Activated CD4-positive, alpha-beta memory T cell treated with anti-CD3 and anti-CD28 coated beads for 36 hours (primary cell): ENCODE measurements around the gene RTN4IP1. TPM values are rescaled to one million over a fixed set of nuclear protein-coding genes. Genes with fewer than 3 reads are reported as not detected.

ENCODE experiments used
- CTCF ChIA-PET: fragments of 350-600 bp; sonication (Branson Sonifier 250); formaldehyde crosslinking; loops from one replicate; lab custom pipeline; 2021; ENCODE audit warnings: antibody characterized with exemption, inconsistent platforms; lab: Charles Lee
- POLR2A ChIA-PET: fragments of 350-600 bp; sonication (Branson Sonifier 250); formaldehyde crosslinking; loops from one replicate; lab custom pipeline; 2021; ENCODE audit warnings: antibody characterized with exemption; lab: Charles Lee
- DNase-seq: peaks from one replicate; pipeline ENCODE4 v3.0.0-alpha.2; 2020
- H3K27ac Mint-ChIP-seq: one replicate; pipeline ENCODE4 v1.8.0; 2021; ENCODE audit warnings: mixed read lengths
- H3K27me3 Mint-ChIP-seq: one replicate; pipeline ENCODE4 v1.8.0; 2021; ENCODE audit warnings: mixed read lengths
- H3K36me3 Mint-ChIP-seq: one replicate; pipeline ENCODE4 v1.8.0; 2021; ENCODE audit warnings: mixed read lengths
- H3K4me1 Mint-ChIP-seq: one replicate; pipeline ENCODE4 v1.8.0; 2021; ENCODE audit warnings: low read depth, mixed read lengths
- H3K4me3 Mint-ChIP-seq: one replicate; pipeline ENCODE4 v1.8.0; 2021; ENCODE audit warnings: mild to moderate bottlenecking, mixed read lengths
- H3K9me3 Mint-ChIP-seq: one replicate; pipeline ENCODE4 v1.8.0; 2021; ENCODE audit warnings: mixed read lengths
- intact Hi-C: fragments of 100-400 bp; cut with micrococcal nuclease; formaldehyde crosslinking; loops from one replicate; pipeline ENCODE4 v1.15.1; 2023
- total RNA-seq, 2 experiments: library from RNA; stranded (reverse); gene quantifications; one replicate each; pipeline ENCODE4 v1.2.3, GENCODE V29; 2021

Gene RTN4IP1
- total RNA-seq, 2 experiments from 2014 or later, result 8.0 to 8.5 TPM

DNA sequence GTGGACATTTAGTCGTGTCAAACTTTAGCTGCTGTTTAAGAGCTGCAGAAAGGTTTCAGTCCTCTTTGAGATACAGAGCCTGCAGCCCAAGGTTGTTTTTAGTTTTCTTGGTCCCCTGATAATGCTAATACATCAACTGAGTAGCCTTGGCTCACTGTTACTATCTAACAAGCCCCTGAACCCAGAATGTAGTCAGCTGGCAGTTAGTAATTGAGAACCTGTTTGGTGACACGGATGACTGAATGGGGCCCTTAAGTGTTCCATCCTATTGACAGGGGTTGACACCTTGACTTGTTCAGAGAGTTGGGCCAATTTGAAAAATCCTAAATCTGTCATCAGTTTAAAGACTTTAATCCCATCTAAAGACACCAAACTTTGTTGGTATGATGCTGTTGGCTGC is 2.8 kb downstream of the RTN4IP1 start:
- CTCF ChIA-PET, result interaction anchor here (1.2 to 1.9 kb wide), 2 partner anchors 12 to 18 kb away, joined by 3 to 6 read pairs; no protein-coding TSS in a partner anchor

DNA sequence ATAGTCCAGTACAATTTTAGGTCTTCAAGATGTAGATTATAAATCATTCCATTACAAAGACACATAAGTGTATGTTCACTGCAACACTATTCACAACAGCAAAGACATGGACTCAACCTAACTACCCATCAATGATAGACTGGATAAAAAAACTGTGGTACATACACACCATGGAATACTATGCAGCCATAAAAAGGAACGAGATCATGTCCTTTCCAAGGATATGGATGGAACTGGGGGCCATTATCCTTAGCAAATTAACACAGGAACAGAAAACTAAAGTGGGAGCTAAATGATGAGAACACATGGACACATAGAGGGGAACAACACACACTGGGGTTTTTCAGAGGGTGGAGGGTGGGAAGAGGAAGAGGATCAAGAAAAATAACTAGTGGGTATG is 6.3 kb downstream of the RTN4IP1 start:
- DNase-seq, result no peak
- Mint-ChIP-seq H3K4me1 (peaks cover 2% of the 10 kb centered on the region), H3K27ac (no peak overlapping the region), H3K4me3 (no peak overlapping the region), H3K27me3 (no peaks in the 10 kb centered on the region), H3K36me3 (peaks cover 13% of the 10 kb centered on the region), H3K9me3 (no peaks in the 10 kb centered on the region)
- intact Hi-C loops, result no loop called here
- ChIA-PET CTCF (no interaction called here), POLR2A (no interaction called here)

More for the DNA sequence above, 2.8 kb downstream of the RTN4IP1 start:
- Mint-ChIP-seq H3K27me3 (no peaks in the 10 kb centered on the region), H3K27ac (no peak overlapping the region), H3K4me3 (no peak overlapping the region), H3K9me3 (no peaks in the 10 kb centered on the region), H3K4me1 (peaks cover 12% of the 10 kb centered on the region), H3K36me3 (peaks cover 9% of the 10 kb centered on the region)
- POLR2A ChIA-PET, result no interaction called here
- no peak for DNase-seq
- intact Hi-C loops, result loop anchor here (5.0 kb wide), 2 partner anchors 114 to 401 kb away; partner anchors contain the start of gene MTRES1

DNA sequence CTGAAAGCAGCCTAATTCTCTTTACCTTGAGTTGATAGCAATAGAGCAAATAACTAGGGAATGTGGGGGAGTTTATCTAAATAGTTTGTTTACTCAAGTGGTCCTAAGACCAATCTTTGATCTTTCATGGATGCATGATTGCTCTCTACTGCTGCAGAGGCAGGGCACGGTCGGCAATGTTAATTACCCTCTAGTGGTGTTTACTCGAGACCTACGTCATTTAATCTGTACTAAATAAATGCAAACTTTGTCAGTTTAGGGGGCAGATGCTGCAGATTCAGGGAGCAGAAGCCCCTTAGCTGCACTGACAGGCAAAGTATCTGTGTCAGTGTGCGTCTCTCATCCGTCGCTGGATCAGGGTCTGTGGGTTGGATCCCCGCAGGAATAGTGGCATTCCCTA is 6.9 kb downstream of the RTN4IP1 start:
- Mint-ChIP-seq H3K9me3 (no peaks in the 10 kb centered on the region), H3K4me3 (no peak overlapping the region), H3K27ac (no peak overlapping the region), H3K4me1 (no peaks in the 10 kb centered on the region), H3K36me3 (peaks cover 13% of the 10 kb centered on the region), H3K27me3 (no peaks in the 10 kb centered on the region)
- CTCF ChIA-PET, result interaction anchor here (0.6 kb wide), 1 partner anchor 99 kb away, joined by 3 read pairs; no protein-coding TSS in a partner anchor
- POLR2A ChIA-PET, result no interaction called here
- intact Hi-C loops, result no loop called here
- no peak for DNase-seq

DNA sequence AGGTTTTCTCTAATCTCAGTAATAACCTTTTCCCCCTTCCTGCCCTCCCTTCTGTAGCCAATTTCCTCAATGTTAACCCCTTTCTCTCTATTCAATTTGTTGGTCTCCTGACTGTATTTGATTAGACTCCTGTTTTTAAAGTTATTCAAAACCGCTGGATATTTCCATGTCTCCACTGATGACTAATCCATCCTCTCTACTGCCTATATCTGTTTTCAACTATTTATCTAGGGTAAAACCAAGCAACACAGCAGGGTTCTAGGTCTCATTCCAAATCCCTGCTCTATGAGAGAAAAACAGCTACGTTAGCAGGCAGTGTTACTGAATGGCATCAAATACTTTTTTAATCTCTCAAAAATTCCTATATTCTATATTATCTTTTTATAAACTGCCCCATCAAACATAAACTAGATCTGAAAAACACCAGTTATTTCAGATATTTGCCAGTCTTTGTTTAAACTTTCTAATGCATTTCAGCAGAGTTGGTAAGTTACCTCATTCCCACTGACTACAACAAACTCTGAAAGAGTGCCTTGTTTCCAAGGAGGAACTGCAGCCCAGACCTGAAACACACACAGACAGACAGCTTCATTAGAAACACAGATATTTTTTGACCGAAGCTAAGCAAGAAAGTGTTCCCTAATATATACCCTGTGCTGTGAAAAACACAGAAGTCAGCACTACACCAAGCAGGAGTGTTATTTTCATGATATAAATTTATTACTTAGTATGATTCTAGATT is 8.2 kb downstream of the RTN4IP1 start:
- Mint-ChIP-seq H3K27ac (no peak overlapping the region), H3K9me3 (no peaks in the 10 kb centered on the region), H3K27me3 (no peaks in the 10 kb centered on the region), H3K36me3 (peaks cover 13% of the 10 kb centered on the region), H3K4me3 (no peak overlapping the region), H3K4me1 (no peaks in the 10 kb centered on the region)
- CTCF ChIA-PET, result interaction anchor here (1.0 to 1.7 kb wide), 4 partner anchors 9 to 376 kb away, joined by 3 to 5 read pairs (median 4); no protein-coding TSS in a partner anchor
- no peak for DNase-seq
- intact Hi-C loops, result no loop called here
- POLR2A ChIA-PET, result no interaction called here

DNA sequence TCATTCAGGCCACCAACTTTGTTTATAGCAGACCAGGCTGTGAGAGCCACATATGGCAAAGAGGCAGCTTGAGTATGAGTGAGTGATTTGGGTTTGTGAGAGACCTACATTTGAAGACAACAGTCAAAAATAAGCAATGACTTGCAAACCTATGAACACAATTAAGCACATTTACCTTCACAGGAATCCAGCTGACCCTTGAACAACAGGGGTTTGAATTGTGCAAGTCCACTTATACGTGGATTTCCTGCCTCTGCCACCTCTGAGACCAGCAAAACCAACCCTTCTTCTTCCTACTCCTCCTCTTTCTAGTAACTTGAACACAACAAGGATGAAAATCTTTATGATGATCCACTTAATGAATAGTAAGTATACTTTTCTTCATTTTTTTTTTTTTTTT is 10.1 kb downstream of the RTN4IP1 start:
- no peak for DNase-seq
- H3K27me3 Mint-ChIP-seq, result no peaks in the 10 kb centered on the region
- no peaks in the 10 kb centered on the region for H3K9me3 Mint-ChIP-seq
- peaks cover 11% of the 10 kb centered on the region for H3K36me3 Mint-ChIP-seq
- ChIA-PET CTCF (interaction anchor here (1.0 kb wide), 1 partner anchor 13 kb away, joined by 3 read pairs; no protein-coding TSS in a partner anchor), POLR2A (no interaction called here)
- H3K4me3 Mint-ChIP-seq, result no peak overlapping the region
- intact Hi-C loops, result no loop called here
- no peak overlapping the region for H3K27ac Mint-ChIP-seq
- H3K4me1 Mint-ChIP-seq, result no peaks in the 10 kb centered on the region

DNA sequence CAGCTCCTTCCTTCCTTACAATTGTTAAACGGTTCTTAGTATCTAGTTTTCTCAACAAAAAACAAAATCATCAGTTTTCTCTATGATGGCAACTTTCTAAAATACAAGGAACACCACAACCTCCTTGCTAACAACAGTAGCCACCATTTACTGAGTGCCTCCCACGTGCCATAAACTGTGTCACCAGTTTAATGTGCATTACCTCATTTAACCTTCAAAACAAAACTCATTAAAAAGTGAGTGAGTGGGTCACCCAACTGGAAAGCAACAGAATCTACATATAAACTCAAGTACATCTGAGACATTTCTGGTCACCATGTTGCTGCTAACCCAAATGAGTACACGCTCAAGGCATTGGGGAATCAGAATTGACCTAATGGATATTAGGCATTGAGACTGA is 11.0 kb downstream of the RTN4IP1 start:
- DNase-seq, result no peak
- Mint-ChIP-seq H3K36me3 (peaks cover 11% of the 10 kb centered on the region), H3K27me3 (no peaks in the 10 kb centered on the region), H3K4me3 (no peak overlapping the region), H3K4me1 (peaks cover 5% of the 10 kb centered on the region), H3K27ac (no peak overlapping the region), H3K9me3 (no peaks in the 10 kb centered on the region)
- intact Hi-C loops, result no loop called here
- ChIA-PET CTCF (interaction anchor here (0.9 to 1.2 kb wide), 2 partner anchors 8 to 10 kb away, joined by 3 read pairs; no protein-coding TSS in a partner anchor), POLR2A (no interaction called here)

DNA sequence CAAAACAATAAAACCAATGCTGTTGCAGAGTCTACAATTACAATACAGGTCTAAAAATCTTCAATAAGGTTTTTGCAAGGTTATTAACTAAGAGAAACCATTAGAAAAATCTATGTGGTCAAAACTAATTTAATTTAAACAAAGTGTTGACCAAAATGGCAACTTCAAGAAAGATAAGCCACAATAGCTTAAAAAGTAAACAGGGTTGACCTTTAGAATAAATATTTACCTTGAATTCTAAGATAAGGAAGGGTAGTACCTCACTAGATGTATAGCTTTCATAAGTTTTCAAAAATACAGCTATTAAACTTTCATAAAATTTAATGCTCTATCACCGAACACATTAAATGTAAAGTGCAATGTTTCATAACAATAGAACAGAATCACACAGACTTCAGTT is 11.4 kb downstream of the RTN4IP1 start:
- intact Hi-C loops, result no loop called here
- DNase-seq, result no peak
- H3K27ac Mint-ChIP-seq, result no peak overlapping the region
- no peak overlapping the region for H3K4me3 Mint-ChIP-seq
- CTCF ChIA-PET, result interaction anchor here (0.9 to 1.2 kb wide), 2 partner anchors 8 to 10 kb away, joined by 3 read pairs; no protein-coding TSS in a partner anchor
- no peaks in the 10 kb centered on the region for H3K9me3 Mint-ChIP-seq
- POLR2A ChIA-PET, result no interaction called here
- no peaks in the 10 kb centered on the region for H3K27me3 Mint-ChIP-seq
- peaks cover 10% of the 10 kb centered on the region for H3K4me1 Mint-ChIP-seq
- peaks cover 8% of the 10 kb centered on the region for H3K36me3 Mint-ChIP-seq

DNA sequence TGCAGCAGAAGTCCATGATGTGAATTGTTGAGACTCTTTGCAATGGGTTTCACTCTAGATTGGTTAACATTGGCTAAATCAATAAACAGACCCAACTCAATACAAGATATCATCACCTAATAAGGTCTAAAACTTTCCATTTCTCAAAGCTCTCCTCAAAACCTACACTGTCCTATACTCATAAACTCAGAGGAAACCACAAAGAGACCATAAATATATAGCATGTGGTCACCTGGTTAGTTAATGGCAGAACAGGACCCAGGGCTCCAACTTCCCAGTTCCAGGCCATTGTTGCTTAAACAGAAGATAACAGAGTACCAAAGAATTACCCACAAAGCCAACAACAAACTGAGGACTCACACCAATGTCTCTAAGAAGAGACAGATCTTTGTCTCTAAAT is 12.0 kb downstream of the RTN4IP1 start:
- Mint-ChIP-seq H3K4me1 (peaks cover 14% of the 10 kb centered on the region), H3K27me3 (no peaks in the 10 kb centered on the region), H3K27ac (no peak overlapping the region), H3K9me3 (no peaks in the 10 kb centered on the region), H3K36me3 (peaks cover 6% of the 10 kb centered on the region), H3K4me3 (no peak overlapping the region)
- no peak for DNase-seq
- POLR2A ChIA-PET, result no interaction called here
- intact Hi-C loops, result no loop called here
- CTCF ChIA-PET, result interaction anchor here (0.9 to 1.2 kb wide), 2 partner anchors 7 to 9 kb away, joined by 3 read pairs; no protein-coding TSS in a partner anchor

DNA sequence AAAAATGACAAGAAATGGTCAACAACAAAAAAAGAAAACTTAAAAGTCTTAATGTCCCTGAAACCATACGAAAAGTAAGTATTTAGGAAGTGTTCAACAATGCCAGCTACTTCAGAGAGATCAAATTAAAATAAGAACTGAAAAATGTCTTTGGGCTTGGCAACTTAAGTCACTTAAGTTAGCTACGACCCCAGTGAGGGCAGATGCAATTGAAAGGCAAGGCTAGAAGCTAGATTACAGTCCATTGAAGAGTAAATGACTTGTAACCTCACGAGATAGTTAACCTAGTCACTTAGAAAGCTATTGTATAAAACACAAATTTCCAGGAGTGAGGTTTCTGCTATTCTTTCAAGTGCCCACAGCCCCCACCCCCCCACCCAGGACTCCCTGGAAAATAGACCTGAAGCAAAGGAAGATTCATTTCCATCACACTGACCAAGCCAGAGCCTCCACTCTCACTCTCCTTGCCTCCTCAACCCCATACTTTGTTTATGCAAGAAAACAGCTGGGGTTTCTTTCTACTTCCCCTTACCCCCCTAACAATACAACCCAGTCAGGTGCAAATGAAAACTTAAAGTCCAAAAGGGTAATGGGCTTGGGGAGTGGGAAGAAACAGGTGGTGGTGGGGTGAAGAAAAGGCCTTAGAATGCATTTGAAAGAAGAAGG is 14.6 kb downstream of the RTN4IP1 start:
- H3K27ac Mint-ChIP-seq, result no peak overlapping the region
- H3K4me3 Mint-ChIP-seq, result no peak overlapping the region
- DNase-seq, result no peak
- ChIA-PET POLR2A (no interaction called here), CTCF (interaction anchor here (0.9 kb wide), 1 partner anchor 11 kb away, joined by 3 read pairs; no protein-coding TSS in a partner anchor)
- H3K9me3 Mint-ChIP-seq, result no peaks in the 10 kb centered on the region
- H3K27me3 Mint-ChIP-seq, result no peaks in the 10 kb centered on the region
- peaks cover 14% of the 10 kb centered on the region for H3K4me1 Mint-ChIP-seq
- H3K36me3 Mint-ChIP-seq, result peaks cover 6% of the 10 kb centered on the region
- intact Hi-C loops, result no loop called here

DNA sequence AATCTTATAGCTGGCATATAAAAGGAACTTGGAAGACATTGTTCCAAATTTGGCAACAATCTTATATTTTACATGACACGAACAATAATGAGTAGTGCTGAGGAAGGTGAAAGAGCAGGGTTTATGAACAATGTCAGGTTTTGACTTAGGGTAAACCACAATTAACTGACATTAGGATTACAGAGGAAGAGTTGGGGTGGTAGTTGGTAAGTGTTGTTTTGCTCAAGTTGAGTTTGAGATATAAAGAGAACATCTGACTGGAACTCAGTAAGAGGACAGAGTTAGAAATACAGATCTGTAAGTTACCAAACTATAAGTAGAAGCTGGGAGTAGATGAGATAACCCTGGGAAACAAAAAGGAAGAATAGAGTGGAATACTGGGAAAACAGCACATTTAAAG is 15.1 kb downstream of the RTN4IP1 start:
- DNase-seq, result no peak
- H3K4me1 Mint-ChIP-seq, result peaks cover 14% of the 10 kb centered on the region
- POLR2A ChIA-PET, result no interaction called here
- intact Hi-C loops, result no loop called here
- CTCF ChIA-PET, result interaction anchor here (0.9 kb wide), 1 partner anchor 12 kb away, joined by 3 read pairs; no protein-coding TSS in a partner anchor
- H3K27me3 Mint-ChIP-seq, result no peaks in the 10 kb centered on the region
- H3K9me3 Mint-ChIP-seq, result no peaks in the 10 kb centered on the region
- peaks cover 6% of the 10 kb centered on the region for H3K36me3 Mint-ChIP-seq
- H3K4me3 Mint-ChIP-seq, result no peak overlapping the region
- H3K27ac Mint-ChIP-seq, result no peak overlapping the region

DNA sequence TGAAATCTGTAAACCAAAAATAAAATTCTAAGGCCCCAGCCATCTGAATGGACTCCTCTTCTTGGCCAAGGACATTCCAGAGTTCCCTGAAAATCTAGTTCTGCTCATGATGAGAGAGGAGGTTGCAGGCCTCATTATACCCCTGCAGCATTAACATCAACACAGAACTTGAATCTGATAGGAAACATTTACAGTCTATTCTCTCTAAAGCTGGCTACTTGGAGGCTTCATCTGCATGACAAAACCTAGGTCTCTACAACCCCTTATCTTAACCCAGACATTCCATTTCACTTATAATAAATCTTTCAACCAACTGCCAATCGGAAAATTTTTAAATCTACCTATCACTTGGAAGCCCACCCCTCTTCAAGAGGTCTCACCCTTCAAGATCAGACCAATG is 15.7 kb downstream of the RTN4IP1 start:
- Mint-ChIP-seq H3K27me3 (no peaks in the 10 kb centered on the region), H3K4me1 (peaks cover 14% of the 10 kb centered on the region), H3K9me3 (no peaks in the 10 kb centered on the region), H3K36me3 (peaks cover 5% of the 10 kb centered on the region), H3K4me3 (no peak overlapping the region), H3K27ac (no peak overlapping the region)
- ChIA-PET POLR2A (no interaction called here), CTCF (interaction anchor here (1.2 to 2.5 kb wide), 2 partner anchors 47 to 366 kb away, joined by 3 to 10 read pairs; no protein-coding TSS in a partner anchor)
- no peak for DNase-seq
- intact Hi-C loops, result loop anchor here (1.0 kb wide), 1 partner anchor 16 kb away; the partner anchor contains the start of genes QRSL1 and RTN4IP1
